ENCODE data around the gene ITCH. TPM values are rescaled to one million over a fixed set of nuclear protein-coding genes. Genes with fewer than 3 reads are reported as not detected.

ITCH gene
- total RNA-seq, 1 experiment from 2014 or later = 63.9 TPM

GRCh38 chr20:34530342-34530741 is 167.3 kb downstream of the ITCH start:
- DNase-seq (ENCODE audit: low read depth, low spot score) (no peak), ATAC-seq (no peak)
- ChIA-PET POLR2A (no interaction called here), CTCF (interaction anchor here (0.6 kb wide), 1 partner anchor 143 kb away, joined by 3 read pairs; no protein-coding TSS in a partner anchor)
- H3K27me3 ChIP-seq (ENCODE audit: control insufficient read depth, insufficient read depth, low read length) = no peaks in the 10 kb centered on the region
- intact Hi-C loops (cut with micrococcal nuclease; ENCODE audit: unreplicated experiment) = no loop called here
- H3K36me3 ChIP-seq (ENCODE audit: control insufficient read depth, insufficient read depth, low read length) = peaks cover 12% of the 10 kb centered on the region; the same call in 1 of the 2 replicates
- no peak overlapping the region for H3K27ac ChIP-seq (ENCODE audit: low read length)
- BruUV-seq (replicated peaks) = no TSS peak
- peaks cover 22% of the 10 kb centered on the region for H3K4me1 ChIP-seq (ENCODE audit: control insufficient read depth, insufficient read depth, low read length)
- in situ Hi-C loops (cut with HindIII; ENCODE audit: low pct_unique_long_range_greater_than_20kb, low sequenced_read_pairs) = no loop called here
- H3K4me3 ChIP-seq (ENCODE audit: low read depth in 2 of 2, low read length in 2 of 2) = no peak overlapping the region
- H3K9me3 ChIP-seq (ENCODE audit: control insufficient read depth, insufficient read depth, low read depth, low read length) = no peaks in the 10 kb centered on the region
- TF ChIP-seq SIN3A (IDR thresholded peaks at IDR 0.05; ENCODE audit: borderline replicate concordance, insufficient read depth, low read depth, low read length) = no peak
- TF ChIP-seq CTCF (IDR thresholded peaks at IDR 0.05) = no peak
- TF ChIP-seq REST (IDR thresholded peaks at IDR 0.05; ENCODE audit: insufficient read depth in 1 of 2, low read depth in 2 of 2, low read length in 1 of 2) = no peak
- no peak for TF ChIP-seq POLR2AphosphoS5 (IDR thresholded peaks at IDR 0.05; ENCODE audit: low read depth, low read length)
- no peak for TF ChIP-seq TCF7L2 (IDR thresholded peaks at IDR 0.05; ENCODE audit: low read depth, low read length)

- DNase-seq (ENCODE audit: low read depth, low spot score) (no peak), ATAC-seq (no peak)
- in situ Hi-C loops (cut with HindIII; ENCODE audit: low pct_unique_long_range_greater_than_20kb, low sequenced_read_pairs) (no loop called here), intact Hi-C loops (cut with micrococcal nuclease; ENCODE audit: unreplicated experiment) (no loop called here)
- Histone ChIP-seq H3K27me3 (ENCODE audit: control insufficient read depth, insufficient read depth, low read length) (no peaks in the 10 kb centered on the region), H3K27ac (ENCODE audit: low read length) (no peak overlapping the region), H3K4me3 (ENCODE audit: low read depth in 2 of 2, low read length in 2 of 2) (no peak overlapping the region), H3K9me3 (ENCODE audit: control insufficient read depth, insufficient read depth, low read depth, low read length) (no peaks in the 10 kb centered on the region), H3K36me3 (ENCODE audit: control insufficient read depth, insufficient read depth, low read length) (peaks cover 16% of the 10 kb centered on the region; the same call in 1 of the 2 replicates), H3K4me1 (ENCODE audit: control insufficient read depth, insufficient read depth, low read length) (peaks cover 8% of the 10 kb centered on the region)
- CTCF ChIA-PET = interaction anchor here (0.6 kb wide), 1 partner anchor 371 kb away, joined by 3 read pairs; no protein-coding TSS in a partner anchor
- TF ChIP-seq REST (IDR thresholded peaks at IDR 0.05; ENCODE audit: insufficient read depth in 1 of 2, low read depth in 2 of 2, low read length in 1 of 2) (no peak), SIN3A (IDR thresholded peaks at IDR 0.05; ENCODE audit: borderline replicate concordance, insufficient read depth, low read depth, low read length) (no peak), CTCF (IDR thresholded peaks at IDR 0.05) (no peak), POLR2AphosphoS5 (IDR thresholded peaks at IDR 0.05; ENCODE audit: low read depth, low read length) (no peak), TCF7L2 (IDR thresholded peaks at IDR 0.05; ENCODE audit: low read depth, low read length) (no peak)
- no TSS peak for BruUV-seq (replicated peaks)
- POLR2A ChIA-PET = no interaction called here
These were observed 168.7 kb downstream of the ITCH start for GRCh38 chr20:34531608-34532265.
